ENCODE results near the gene HADHB.

GRCh38 chr2:26302846-26303245, 58.1 kb downstream of the HADHB start:
- TF ChIP-seq, protein P1, sequence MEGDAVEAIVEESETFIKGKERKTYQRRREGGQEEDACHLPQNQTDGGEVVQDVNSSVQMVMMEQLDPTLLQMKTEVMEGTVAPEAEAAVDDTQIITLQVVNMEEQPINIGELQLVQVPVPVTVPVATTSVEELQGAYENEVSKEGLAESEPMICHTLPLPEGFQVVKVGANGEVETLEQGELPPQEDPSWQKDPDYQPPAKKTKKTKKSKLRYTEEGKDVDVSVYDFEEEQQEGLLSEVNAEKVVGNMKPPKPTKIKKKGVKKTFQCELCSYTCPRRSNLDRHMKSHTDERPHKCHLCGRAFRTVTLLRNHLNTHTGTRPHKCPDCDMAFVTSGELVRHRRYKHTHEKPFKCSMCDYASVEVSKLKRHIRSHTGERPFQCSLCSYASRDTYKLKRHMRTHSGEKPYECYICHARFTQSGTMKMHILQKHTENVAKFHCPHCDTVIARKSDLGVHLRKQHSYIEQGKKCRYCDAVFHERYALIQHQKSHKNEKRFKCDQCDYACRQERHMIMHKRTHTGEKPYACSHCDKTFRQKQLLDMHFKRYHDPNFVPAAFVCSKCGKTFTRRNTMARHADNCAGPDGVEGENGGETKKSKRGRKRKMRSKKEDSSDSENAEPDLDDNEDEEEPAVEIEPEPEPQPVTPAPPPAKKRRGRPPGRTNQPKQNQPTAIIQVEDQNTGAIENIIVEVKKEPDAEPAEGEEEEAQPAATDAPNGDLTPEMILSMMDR (IDR thresholded peaks at IDR 0.05): no peak
- TF ChIP-seq POLR2A (IDR thresholded peaks at IDR 0.05): no peak

All from esophagus squamous epithelium (tissue), 4 donors.